Stomach (tissue), 4 donors: Measurements from ENCODE around the gene PLPP7.

Experiments
- POLR2A ChIP-seq, 4 donors: fragments of 450-650 bp; IDR thresholded peaks; one replicate each; pipeline ENCODE4 v1.6.1; 2016; ENCODE audit warnings: antibody characterized with exemption in 4 of 4, control low read depth in 2 of 4, mild to moderate bottlenecking in 1 of 4, moderate library complexity in 1 of 4
- TF ChIP-seq, protein P1 (sequence below), 7 experiments: fragments of 450-650 bp in 4 of 7; fragments of 200-600 bp in 3 of 7; sonication (generic) in 3 of 7; IDR thresholded peaks; one replicate each; pipeline ENCODE4 v1.5.1; 2016 to 2019; ENCODE audit warnings: antibody characterized with exemption in 7 of 7, control low read depth in 2 of 7, mild to moderate bottlenecking in 1 of 7

DNA sequence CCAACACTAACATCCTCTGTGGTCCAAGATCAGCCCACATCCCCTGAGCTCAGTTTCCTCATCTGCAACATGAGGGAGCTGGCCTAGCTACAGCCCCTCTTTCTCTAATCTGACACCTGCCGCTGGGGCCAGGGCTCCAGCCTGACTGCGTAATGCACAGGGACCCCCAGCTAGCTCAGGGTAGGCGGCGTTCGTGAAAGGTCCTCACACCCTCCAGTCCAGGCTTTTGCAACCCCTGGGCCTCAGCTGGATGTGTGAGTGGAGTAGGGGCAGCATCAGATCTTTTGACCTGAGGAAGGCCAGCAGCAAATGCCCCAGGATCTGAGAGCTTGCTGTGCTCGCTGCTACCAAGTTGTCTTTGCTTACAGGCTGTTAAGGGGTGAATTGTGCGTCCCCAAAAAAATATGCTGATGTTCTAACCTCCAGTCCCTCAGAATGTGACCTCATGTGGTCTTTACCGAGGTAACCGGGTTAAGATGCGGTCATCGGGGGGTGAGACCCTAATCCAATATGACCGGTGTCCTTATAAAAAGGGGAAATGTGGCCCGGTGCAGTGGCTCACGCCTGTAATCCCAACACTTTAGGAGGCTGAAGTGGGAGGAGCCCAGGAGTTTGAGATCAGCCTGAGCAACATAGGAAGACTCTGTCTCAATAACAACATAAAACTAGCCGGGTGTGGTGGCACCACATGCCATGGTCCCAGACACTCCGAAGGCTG lies 47.8 kb downstream of the PLPP7 start:
- TF ChIP-seq, protein P1, sequence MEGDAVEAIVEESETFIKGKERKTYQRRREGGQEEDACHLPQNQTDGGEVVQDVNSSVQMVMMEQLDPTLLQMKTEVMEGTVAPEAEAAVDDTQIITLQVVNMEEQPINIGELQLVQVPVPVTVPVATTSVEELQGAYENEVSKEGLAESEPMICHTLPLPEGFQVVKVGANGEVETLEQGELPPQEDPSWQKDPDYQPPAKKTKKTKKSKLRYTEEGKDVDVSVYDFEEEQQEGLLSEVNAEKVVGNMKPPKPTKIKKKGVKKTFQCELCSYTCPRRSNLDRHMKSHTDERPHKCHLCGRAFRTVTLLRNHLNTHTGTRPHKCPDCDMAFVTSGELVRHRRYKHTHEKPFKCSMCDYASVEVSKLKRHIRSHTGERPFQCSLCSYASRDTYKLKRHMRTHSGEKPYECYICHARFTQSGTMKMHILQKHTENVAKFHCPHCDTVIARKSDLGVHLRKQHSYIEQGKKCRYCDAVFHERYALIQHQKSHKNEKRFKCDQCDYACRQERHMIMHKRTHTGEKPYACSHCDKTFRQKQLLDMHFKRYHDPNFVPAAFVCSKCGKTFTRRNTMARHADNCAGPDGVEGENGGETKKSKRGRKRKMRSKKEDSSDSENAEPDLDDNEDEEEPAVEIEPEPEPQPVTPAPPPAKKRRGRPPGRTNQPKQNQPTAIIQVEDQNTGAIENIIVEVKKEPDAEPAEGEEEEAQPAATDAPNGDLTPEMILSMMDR (IDR thresholded peaks at IDR 0.05): no peak
- TF ChIP-seq POLR2A (IDR thresholded peaks at IDR 0.05): no peak
